ENCODE data around the gene VPS11.

The VPS11 gene

DNA sequence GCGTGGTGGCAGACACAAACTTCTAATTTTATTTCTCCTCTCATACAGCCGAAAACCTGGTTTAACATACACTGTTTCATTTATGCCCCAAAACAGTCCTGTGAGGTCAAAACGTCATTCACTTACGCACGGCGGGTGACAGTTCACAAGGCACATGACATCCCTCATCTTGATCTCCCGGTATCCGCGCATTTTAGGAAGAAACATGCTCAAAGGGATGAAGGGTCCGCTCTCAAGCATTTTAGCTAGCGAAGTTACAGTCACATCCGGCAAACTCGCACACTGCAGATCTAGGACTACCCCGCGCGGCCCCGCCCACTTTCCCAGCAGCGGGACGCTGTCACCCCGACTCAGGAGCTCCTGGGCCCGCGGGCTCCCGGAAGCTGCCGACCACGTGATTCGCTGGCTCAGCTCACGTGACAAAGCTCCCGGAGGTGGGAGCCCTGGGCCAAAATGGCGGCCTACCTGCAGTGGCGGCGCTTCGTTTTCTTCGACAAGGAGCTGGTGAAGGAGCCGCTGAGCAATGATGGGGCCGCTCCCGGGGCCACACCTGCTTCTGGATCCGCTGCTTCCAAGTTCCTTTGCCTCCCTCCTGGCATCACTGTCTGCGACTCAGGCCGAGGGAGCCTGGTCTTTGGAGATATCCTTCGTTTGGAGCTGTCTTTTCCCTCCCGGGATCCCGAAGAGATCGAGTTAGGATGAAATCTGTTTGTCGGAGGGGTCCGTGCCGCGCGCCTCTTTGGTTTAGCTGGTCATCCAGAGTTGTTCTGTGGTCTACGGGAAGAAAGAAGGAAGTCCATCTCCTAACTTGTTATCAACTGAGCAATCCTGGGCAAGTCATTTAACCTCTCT lies at the start of gene VPS11:
Gene VPS11 (plus strand): TSS at position 448 of the 852 bp plus-strand sequence. CDS start 6 bp downstream, at position 454.
- H3K4me3 ChIP-seq (ENCODE audit: low read length): peak within 1 kb of the TSS; percentile 79
- DNase-seq (ENCODE audit: low read depth): peak; percentile 94
- TF ChIP-seq, protein P1, sequence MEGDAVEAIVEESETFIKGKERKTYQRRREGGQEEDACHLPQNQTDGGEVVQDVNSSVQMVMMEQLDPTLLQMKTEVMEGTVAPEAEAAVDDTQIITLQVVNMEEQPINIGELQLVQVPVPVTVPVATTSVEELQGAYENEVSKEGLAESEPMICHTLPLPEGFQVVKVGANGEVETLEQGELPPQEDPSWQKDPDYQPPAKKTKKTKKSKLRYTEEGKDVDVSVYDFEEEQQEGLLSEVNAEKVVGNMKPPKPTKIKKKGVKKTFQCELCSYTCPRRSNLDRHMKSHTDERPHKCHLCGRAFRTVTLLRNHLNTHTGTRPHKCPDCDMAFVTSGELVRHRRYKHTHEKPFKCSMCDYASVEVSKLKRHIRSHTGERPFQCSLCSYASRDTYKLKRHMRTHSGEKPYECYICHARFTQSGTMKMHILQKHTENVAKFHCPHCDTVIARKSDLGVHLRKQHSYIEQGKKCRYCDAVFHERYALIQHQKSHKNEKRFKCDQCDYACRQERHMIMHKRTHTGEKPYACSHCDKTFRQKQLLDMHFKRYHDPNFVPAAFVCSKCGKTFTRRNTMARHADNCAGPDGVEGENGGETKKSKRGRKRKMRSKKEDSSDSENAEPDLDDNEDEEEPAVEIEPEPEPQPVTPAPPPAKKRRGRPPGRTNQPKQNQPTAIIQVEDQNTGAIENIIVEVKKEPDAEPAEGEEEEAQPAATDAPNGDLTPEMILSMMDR (conservative IDR thresholded peaks at IDR 0.05; ENCODE audit: low read length): no peak

DNA sequence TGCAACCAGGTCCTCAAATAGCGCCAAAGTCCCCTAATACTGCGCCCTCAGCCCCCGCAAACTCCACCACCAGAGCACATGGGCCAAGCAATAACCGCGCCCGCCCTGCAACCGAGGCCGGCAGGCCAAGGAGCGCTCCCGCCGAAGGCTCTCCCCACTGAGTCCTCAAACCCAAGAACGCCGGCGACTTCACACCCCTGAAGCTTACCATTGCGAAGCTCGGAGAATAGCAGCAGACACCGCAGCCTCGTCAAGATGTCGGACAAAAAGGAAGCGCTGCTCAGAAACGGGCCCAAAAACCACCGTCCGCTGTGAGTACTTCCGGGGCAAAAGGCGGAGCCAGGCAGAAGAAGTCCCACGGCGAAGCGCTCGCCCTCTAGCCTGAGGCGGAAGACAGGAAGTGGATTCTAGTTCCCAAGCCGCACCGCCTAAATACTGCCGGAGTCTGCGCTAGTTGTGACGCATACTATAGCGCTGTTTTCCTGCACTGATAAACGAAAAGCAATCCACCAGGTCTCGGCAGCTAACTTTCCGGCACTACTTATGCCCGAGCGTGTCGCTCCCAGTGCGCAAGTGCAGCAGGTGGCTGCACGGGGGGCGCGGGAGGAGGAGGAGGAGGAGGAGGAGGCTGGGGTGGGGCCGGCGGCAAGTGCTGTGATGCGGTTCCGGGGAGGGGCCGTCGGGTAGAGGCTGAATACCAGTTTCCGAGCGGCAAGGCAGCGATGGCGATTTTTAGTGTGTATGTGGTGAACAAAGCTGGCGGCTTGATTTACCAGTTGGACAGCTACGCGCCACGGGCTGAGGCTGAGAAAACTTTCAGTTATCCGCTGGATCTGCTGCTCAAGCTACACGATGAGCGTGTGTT lies 49.3 kb upstream of the VPS11 start, which contains the start of the genes RPS25 and TRAPPC4:
Gene RPS25 (minus strand): TSS at position 270 of the 865 bp plus-strand sequence. CDS start 59 bp downstream, at position 211.
Gene TRAPPC4 (plus strand): TSS at position 693 of the 865 bp plus-strand sequence. CDS start 30 bp downstream, at position 723.
- TF ChIP-seq, protein P1 (conservative IDR thresholded peaks at IDR 0.05; ENCODE audit: low read length): no peak
- peak within 1 kb of the TSS; percentile 100 for H3K4me3 ChIP-seq (ENCODE audit: low read length)
- DNase-seq (ENCODE audit: low read depth): peak; percentile 95

DNA sequence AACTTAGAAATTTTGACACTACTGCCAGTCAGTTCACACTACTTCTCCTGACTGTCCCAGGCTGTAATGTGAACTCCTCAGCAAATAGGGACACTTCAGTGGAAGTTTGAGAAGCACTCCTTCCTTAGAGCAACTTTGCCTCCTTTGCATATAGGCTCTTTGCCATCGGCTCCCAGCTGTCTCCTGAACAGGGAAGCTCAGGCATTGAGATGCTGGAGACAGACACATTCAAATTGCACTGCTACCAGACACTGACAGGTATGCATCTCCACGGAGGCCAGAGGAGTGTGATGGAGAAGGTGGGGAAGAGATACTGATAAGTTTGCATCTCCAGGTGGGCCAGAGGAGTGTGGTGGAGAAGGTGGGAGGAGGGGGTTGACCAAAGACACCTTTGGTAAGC lies 47.6 kb upstream of the VPS11 start:
- DNase-seq (ENCODE audit: low read depth): no peak
- H3K4me3 ChIP-seq (ENCODE audit: low read length): peak overlapping the region; percentile 100
- TF ChIP-seq, protein P1 (conservative IDR thresholded peaks at IDR 0.05; ENCODE audit: low read length): no peak

DNA sequence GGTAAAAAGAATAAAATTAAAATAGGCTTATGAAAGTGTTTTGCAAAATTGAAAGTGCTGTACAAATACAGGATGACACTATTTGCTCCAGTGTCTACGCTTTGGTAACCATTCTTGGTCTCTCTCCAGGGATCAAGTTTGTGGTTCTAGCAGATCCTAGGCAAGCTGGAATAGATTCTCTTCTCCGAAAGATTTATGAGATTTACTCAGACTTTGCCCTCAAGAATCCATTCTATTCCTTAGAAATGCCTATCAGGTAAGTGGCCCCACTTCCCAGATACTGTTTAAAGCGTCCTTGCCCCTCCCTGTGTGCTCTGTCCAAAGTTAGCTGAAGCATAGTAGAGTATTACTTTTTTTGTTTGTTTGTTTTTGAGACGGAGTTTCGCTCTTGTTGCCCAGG lies 46.0 kb upstream of the VPS11 start:
- H3K4me3 ChIP-seq (ENCODE audit: low read length): no peak overlapping the region
- no peak for DNase-seq (ENCODE audit: low read depth)
- TF ChIP-seq, protein P1 (conservative IDR thresholded peaks at IDR 0.05; ENCODE audit: low read length): no peak

DNA sequence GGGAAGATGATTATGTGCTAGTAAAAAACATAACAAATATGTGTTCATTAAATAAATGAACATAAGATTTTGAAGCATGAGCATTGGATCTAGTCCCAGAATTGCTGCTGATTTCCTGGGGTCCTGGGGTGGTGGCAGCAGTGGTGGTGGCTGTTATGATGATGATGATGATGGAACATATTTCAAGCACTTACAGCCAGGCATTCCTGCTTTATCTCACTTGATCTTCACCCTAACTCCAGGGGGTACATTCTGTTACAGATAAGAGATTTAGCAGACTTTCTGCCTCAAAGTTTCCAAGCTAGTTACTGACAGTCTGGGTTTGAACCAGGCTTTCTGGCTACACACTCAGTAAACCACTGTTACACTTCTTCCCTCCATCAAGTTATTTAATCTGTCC lies 43.9 kb upstream of the VPS11 start:
- DNase-seq (ENCODE audit: low read depth): no peak
- no peak overlapping the region for H3K4me3 ChIP-seq (ENCODE audit: low read length)
- TF ChIP-seq, protein P1 (conservative IDR thresholded peaks at IDR 0.05; ENCODE audit: low read length): no peak

DNA sequence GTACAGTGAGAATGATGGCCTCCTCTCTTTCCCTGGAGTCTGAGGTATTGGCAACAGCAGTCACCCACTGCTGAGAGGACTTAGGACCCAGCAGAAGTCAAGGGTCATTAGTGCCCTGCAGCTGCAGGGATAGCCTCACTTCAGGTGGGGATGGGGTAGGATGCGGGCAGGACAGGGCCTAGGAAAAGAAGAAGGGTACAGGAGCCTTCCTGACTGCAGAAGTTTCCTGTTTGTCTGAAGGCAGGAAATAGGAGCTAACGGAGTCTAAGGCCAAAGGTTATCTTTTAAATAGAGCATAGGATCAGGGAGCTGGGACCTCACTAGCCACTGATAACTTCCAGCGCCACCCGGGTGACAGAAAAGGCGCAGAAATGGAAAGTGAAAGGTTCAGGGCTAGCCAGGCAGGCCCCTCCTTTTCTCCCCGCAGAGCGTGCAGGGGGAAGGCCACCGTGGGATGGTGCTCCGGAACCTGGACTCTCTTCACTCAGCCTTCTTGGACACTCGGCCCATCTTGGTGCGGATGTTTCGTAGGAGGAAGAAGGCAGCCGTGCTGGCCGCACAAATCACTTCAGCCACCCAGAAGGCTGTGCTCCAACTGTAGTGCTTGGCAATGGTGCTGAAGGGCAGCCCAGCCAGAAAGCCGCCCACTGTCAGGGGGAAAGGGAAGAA lies 43.1 kb upstream of the VPS11 start:
- no peak for DNase-seq (ENCODE audit: low read depth)
- no peak overlapping the region for H3K4me3 ChIP-seq (ENCODE audit: low read length)
- TF ChIP-seq, protein P1 (conservative IDR thresholded peaks at IDR 0.05; ENCODE audit: low read length): no peak

Measured in AG10803 (cell line).